ENCODE results near the gene DNAI7.
A peak's percentile ranks its signal among the peaks of the same experiment; 100 is the strongest.

Gene DNAI7

GRCh38 chr12:25184132-25184531 lies 10.8 kb downstream of the DNAI7 start:
- DNase-seq (ENCODE audit: low read depth in 2 of 2) = no peak

- no peak for DNase-seq (ENCODE audit: low read depth in 2 of 2)
Measured at GRCh38 chr12:25182765-25183164, 12.2 kb downstream of the DNAI7 start.

GRCh38 chr12:25162866-25163265 lies 32.1 kb downstream of the DNAI7 start:
- DNase-seq (ENCODE audit: low read depth in 2 of 2) = no peak

- no peak for DNase-seq (ENCODE audit: low read depth in 2 of 2)
Measured at GRCh38 chr12:25156061-25156460, 38.9 kb downstream of the DNAI7 start.

GRCh38 chr12:25155022-25155576 lies 39.9 kb downstream of the DNAI7 start:
- no peak for DNase-seq (ENCODE audit: low read depth in 2 of 2)

GRCh38 chr12:25152055-25152454 lies 42.9 kb downstream of the DNAI7 start:
- no peak for DNase-seq (ENCODE audit: low read depth in 2 of 2)

GRCh38 chr12:25151476-25151875 lies 43.5 kb downstream of the DNAI7 start:
- no peak for DNase-seq (ENCODE audit: low read depth in 2 of 2)

- DNase-seq (ENCODE audit: low read depth in 2 of 2) = no peak
Measured at GRCh38 chr12:25146686-25147085, 48.3 kb downstream of the DNAI7 start.

- peak in 1 of 2 experiments; percentile 11 for DNase-seq (ENCODE audit: low read depth in 2 of 2)
Measured at GRCh38 chr12:25135531-25136154, 59.3 kb downstream of the DNAI7 start.

- no peak for DNase-seq (ENCODE audit: low read depth in 2 of 2)
Measured at GRCh38 chr12:25131270-25131669, 63.7 kb downstream of the DNAI7 start.

- DNase-seq (ENCODE audit: low read depth in 2 of 2) = no peak
Measured at GRCh38 chr12:25130741-25131188, 64.2 kb downstream of the DNAI7 start.

GRCh38 chr12:25126746-25127145 lies 68.2 kb downstream of the DNAI7 start:
- DNase-seq (ENCODE audit: low read depth in 2 of 2) = no peak

GRCh38 chr12:25126101-25126500 lies 68.9 kb downstream of the DNAI7 start:
- no peak for DNase-seq (ENCODE audit: low read depth in 2 of 2)

GRCh38 chr12:25124493-25124892 lies 70.5 kb downstream of the DNAI7 start:
- no peak for DNase-seq (ENCODE audit: low read depth in 2 of 2)

- DNase-seq (ENCODE audit: low read depth in 2 of 2) = no peak
Measured at GRCh38 chr12:25123126-25123525, 71.8 kb downstream of the DNAI7 start.

- no peak for DNase-seq (ENCODE audit: low read depth in 2 of 2)
Measured at GRCh38 chr12:25121916-25122315, 73.0 kb downstream of the DNAI7 start.

GRCh38 chr12:25121110-25121509 lies 73.8 kb downstream of the DNAI7 start:
- DNase-seq (ENCODE audit: low read depth in 2 of 2) = no peak

- no peak for DNase-seq (ENCODE audit: low read depth in 2 of 2)
Measured at GRCh38 chr12:25119020-25119419, 75.9 kb downstream of the DNAI7 start.

- no peak for DNase-seq (ENCODE audit: low read depth in 2 of 2)
Measured at GRCh38 chr12:25115677-25116076, 79.3 kb downstream of the DNAI7 start.

- no peak for DNase-seq (ENCODE audit: low read depth in 2 of 2)
Measured at GRCh38 chr12:25113651-25114050, 81.3 kb downstream of the DNAI7 start.

GRCh38 chr12:25110260-25110659 lies 84.7 kb downstream of the DNAI7 start:
- DNase-seq (ENCODE audit: low read depth in 2 of 2) = no peak

- no peak for DNase-seq (ENCODE audit: low read depth in 2 of 2)
Measured at GRCh38 chr12:25107920-25108319, 87.0 kb downstream of the DNAI7 start.

- no peak for DNase-seq (ENCODE audit: low read depth in 2 of 2)
Measured at GRCh38 chr12:25106818-25107217, 88.1 kb downstream of the DNAI7 start.

- no peak for DNase-seq (ENCODE audit: low read depth in 2 of 2)
Measured at GRCh38 chr12:25102402-25102801, 92.6 kb downstream of the DNAI7 start.

Data from stimulated activated CD4-positive, alpha-beta T cell treated with anti-CD3 and anti-CD28 coated beads, Interleukin-12 subunit alpha, Interleukin-12 subunit beta, amount 100 ng/mL, for 24 hours (primary cell).